HG02840 (cell line): Measurements from ENCODE around the gene TLX2.
"Not testable (repeated sequence)": the region's sequence is repeated elsewhere in the genome, so short reads cannot be mapped to it uniquely, and the experiment has no call there.

Source experiments
- ATAC-seq: cut with Tn5 transposase; IDR thresholded peaks from one replicate; pipeline ENCODE4 v1.9.1; 2021; ENCODE audit warnings: mild to moderate bottlenecking, moderate library complexity, moderate number of reproducible peaks; ENCODE audit not compliant: unreplicated experiment, low FRiP score

TLX2 gene

GRCh38 chr2:74514368-74515270 lies at the start of gene TLX2:
TSS of gene TLX2 (plus strand) at chr2:74514450. CDS start at chr2:74514807, 357 bp downstream.
- no peak for ATAC-seq

GRCh38 chr2:74470742-74471141 lies 43.5 kb upstream of the TLX2 start:
- ATAC-seq = not testable (repeated sequence)

DNA sequence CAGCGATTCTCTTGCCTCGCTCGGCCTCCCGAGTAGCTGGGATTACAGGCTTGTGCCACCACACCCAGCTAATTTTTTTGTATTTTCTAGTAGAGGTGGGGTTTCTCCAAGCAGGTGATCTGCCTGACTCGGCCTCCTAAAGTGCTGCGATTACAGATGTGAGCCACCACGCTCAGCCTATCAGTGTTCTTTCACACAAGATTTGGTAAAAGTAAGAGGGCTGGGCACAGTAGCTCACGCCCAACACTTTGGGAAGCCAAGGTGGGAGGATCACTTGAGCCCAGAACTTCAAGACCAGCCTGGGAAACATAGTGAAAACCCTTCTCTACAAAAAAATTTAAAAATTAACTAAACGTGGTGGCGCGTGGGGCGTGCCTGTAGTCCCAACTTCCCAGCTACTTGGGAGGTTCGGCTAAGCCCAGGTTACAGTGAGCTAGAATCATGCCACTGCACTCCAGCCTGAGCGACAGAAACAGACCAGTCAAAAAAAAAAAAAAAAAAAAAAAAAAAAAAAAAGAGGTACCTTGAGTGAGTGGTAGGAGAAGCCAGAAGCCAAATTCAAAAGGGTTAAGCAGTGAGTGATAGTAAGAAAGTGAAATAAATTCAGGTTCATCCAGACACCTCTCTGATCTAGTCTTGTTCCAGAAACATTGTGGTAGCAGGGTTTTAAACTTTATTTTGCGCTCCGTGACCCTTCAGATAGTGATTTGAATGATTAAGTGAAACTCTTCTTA lies 42.8 kb upstream of the TLX2 start:
- no peak for ATAC-seq

- ATAC-seq = peak; percentile 83
Measured at GRCh38 chr2:74472086-74472944, 41.9 kb upstream of the TLX2 start, which contains the start of gene MRPL53. TSS of gene MRPL53 (minus strand) at chr2:74472680. CDS start at chr2:74472660, 20 bp downstream.

- no peak for ATAC-seq
Measured at GRCh38 chr2:74472945-74473258, 41.3 kb upstream of the TLX2 start.

GRCh38 chr2:74474481-74474880 lies 39.8 kb upstream of the TLX2 start:
- ATAC-seq = no peak

DNA sequence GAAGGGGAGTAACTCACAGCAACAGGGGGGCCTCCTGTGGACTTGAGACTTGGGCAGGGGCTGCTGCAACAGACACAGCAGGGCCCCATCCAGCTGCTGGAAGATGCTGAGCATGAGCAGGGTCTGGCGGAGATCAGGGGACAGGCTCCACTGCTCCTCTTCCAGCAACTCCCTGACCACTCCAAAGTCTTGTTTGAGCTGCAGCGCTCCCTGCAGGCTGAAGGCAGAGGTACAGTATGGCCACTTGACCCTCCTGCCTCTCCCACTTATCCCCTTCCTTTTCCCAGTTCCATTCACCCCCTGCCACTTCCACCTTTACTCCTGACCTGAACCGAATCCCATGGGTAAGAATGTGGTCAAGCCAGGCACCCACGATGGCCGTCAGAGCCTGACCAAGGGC lies 39.4 kb upstream of the TLX2 start:
- no peak for ATAC-seq

DNA sequence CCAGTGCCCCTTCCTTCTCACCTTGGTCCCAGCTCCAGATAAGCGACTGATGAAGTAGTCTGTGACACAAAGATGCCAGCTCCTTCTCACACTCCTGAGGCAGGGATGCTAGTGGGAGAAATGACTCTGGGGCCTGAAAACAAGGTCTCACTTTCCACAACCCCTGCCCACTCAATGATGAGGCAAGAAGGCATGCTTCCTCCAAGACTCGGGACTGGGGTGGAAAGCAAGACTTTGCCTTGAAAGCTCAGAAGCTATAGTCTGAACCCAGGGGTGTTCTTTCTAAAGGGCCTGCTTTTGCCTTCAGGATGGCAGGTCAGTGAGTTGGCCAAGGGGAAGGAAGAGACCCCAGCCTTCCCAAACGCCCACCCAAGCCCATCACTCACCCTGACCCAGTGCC lies 32.8 kb upstream of the TLX2 start:
- no peak for ATAC-seq

DNA sequence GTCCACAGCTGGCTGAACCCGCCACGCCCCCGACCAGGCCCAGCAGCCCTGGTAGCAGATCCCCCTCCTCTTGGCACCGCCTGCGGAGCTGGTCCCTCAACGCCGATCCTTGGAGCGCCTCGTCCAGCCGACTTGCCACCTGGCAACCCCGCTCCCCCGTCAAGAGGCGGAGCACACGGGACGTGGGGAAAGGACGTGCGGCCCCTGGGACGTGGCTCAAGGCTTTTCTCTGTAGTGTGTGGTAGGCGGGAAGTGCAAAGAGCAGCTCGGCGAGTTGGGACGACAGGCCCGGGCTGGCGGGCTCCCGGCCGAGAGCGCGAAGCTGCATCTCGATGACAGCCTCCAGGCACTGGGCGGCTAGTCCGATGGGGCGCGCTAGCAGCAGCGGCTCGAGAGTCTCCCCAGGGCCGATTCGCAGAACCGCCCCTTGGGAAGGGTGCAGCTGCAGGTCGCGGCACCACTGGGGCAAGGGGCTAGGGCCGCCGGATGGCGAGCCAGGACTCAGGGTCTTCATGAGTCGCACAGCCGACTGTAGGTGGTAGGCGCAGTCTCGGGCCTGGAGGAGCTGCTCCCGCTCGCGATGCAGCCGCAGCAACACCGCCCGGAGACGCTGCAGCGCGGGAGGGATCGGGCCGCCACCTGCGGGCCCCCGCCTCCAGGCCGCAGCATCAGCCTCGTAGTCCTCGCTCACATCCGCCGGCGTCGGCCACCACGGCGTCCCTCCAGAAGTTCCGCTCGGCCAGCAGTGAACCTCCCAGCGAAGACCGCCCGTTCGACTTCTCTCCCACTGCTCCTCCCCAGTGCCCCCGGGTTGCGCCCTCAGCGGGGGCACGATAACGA lies 32.1 kb upstream of the TLX2 start:
- peak; percentile 44 for ATAC-seq

DNA sequence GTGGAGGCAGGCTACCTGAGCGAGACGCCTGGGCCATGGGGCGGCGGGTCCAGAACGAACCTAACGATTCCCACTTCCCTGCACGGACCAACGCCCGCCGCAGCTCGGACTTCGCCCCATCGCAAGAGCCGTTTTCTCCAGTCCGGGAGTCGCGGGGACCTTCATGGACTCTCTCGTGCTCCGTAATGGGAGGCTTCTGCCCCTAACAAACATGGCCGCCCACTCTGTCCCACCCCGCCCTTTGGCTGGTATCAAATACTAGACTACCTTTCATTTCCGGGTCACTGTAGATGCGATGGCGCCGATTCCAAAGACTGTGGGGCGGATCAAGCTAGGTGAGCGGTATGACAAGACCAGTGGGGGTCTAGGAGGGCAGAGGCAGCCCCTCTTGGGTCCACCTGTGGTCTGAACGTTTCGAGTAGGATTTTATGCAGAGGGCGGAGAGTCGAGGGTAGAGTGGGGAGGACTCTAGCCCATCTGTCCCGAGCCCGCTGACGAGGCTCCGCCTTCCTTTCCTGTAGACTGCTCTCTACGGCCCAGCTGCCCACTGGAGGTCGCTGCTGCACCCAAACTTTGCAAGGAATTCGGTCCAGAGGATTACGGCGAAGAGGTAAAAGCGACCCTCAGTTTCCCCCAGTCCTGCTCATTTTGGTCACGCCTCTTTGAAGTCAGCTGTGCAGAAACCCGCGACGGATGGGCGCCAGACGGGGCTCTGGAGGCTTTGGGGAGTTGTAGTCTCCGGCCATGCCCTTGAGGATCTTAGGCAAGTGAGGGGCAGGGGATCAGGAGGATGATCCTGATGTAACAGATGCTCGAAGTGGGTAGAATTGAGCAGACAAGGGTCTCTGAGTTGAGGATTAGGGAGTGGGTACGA lies 31.2 kb upstream of the TLX2 start, which contains the start of the genes CCDC142 and TTC31:
Gene CCDC142, minus strand, starts transcription at position 198 of the 874 bp plus-strand sequence. Its CDS starts 161 bp downstream, at position 37.
Gene TTC31, plus strand, starts transcription at position 281 of the 874 bp plus-strand sequence. Its CDS starts 15 bp downstream, at position 296.
- ATAC-seq = peak; percentile 90

DNA sequence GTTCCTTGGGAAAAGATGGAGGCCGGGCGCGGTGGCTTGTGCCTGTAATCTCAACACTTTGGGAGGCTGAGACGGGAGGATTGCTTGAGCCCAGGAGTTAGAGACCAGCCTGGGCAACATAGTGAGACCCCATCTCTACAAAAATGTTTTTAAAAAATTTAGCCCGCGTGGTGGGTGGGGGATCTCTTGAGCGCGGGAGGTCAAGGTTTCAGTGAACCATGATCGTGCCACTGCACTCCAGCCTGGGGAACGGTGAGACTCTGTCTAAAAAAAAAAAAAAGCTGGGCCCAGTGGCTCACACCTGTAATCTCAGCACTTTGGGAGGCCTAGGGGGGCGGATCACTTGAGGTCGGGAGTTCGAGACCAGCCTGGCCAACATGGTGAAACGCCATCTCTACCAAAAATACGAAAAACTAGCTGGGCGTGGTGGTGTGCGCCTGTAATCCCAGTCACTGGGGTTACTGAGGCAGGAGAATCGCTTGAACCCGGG lies 30.5 kb upstream of the TLX2 start:
- ATAC-seq = not testable (repeated sequence)

DNA sequence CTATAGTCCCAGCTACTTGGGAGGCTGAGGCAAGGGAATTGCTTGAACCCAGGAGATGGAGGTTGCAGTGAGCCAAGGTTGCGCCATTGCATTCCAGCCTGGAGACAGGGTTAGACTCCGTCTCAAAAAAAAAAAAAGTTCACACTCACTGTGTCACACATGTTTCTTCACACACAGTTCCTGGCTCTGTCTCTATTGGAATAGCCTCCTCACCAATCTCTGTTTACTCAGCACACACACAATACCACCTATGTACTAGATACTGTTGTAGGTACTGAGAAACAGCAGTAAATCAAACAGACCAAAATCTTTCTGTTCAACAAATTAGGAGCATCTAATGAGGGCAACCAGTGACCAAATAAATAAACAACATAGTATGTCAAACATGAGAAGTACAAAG lies 28.1 kb upstream of the TLX2 start:
- no peak for ATAC-seq

GRCh38 chr2:74488643-74489481 lies 25.4 kb upstream of the TLX2 start:
- no peak for ATAC-seq

DNA sequence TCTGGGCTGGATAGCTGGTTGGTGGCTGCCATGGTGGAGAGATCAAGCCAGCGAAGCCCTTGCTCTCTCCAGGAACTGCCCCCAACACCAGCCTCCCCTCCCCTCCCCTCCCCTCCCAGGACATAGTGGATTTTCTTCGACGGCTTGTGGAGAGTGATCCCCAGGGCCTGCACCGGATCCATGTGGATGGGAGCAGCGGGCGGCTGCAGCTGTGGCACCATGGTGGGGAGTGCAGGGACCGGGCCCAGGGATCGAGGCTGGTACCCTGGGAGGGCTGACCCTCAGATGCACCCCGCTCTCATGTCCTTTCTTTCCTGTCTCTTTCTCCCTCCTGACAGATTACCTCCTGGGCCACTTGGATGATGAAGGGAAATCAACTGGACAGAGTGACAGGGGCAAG lies 24.3 kb upstream of the TLX2 start:
- ATAC-seq = no peak

DNA sequence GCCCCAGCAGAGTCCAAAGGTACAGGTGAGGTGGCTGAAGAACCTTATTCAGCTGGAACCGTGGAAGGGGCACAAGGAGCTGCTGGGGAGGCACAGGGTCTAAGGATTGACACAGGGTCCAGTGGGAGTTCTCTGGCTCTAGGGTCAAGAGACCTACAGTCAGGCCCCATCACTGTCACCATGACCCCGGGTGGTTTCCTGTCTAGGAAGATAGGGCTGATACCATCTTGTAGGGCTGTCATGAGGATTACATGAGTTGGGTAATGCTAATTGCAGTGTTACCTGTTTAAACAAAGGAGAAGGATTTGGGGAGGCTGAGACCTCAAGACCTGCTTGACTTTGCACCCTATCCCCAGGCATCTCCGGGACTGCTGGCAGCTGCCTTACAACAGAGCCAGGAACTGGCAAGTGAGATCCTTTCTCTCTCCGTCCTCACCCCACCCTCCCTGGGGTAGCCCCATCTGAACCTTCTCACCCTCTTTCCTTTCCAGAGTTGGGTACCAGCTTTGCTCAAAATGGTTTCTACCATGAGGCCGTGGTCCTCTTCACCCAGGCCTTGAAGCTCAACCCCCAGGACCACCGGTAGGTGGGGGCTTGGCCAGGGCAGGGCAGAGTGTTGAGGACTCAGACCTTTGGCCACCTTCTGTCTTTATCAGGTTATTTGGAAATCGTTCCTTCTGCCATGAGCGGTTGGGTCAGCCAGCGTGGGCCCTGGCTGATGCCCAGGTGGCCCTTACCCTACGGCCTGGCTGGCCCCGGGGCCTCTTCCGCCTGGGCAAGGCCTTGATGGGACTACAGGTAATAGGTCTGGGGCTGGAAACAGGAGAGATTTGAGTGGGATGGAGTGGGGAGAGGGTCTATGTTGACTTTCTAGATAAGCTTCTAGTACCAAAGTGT lies 22.4 kb upstream of the TLX2 start:
- ATAC-seq = no peak

DNA sequence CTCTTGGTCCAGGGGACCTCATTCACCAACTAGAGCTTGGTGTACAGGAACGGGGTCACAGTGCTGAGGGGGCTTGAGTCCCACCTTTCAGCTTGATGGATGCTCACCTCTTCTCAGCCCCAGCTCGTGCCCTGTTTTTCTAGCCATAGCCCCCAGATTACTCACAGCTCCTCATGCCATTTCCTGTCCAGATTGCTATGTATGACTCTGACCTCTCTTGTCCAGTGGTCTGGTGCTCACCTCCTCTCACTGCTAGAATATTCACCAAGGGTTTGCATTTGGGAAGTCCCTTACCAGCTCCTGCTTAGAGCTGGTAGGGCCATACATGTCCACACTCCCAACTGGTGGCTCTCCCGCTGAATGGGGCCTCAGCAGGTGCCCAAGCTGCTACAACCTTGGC lies 20.7 kb upstream of the TLX2 start:
- no peak for ATAC-seq

- no peak for ATAC-seq
Measured at GRCh38 chr2:74495440-74495839, 18.8 kb upstream of the TLX2 start.
